Lung microvascular endothelial cell (primary cell): ENCODE data around the gene ETV3L. TPM values are rescaled to one million over a fixed set of nuclear protein-coding genes. Genes with fewer than 3 reads are reported as not detected.
"Not testable (repeated sequence)": the region's sequence is repeated elsewhere in the genome, so short reads cannot be mapped to it uniquely, and the experiment has no call there.

Source experiments
- DNase-seq, 2 donors: peaks; one replicate each; pipeline versions ENCODE4 v3.0.0 to v3.0.0-alpha.2; 2010; ENCODE audit warnings: low read depth in 2 of 2
- total RNA-seq: library from RNA; depleted of rRNA; stranded (reverse); fragments of >200 nt; gene quantifications from 2 replicates; pipeline ENCODE4 v1.2.1, GENCODE V29; 2014

The ETV3L gene
- total RNA-seq, 1 donor from 2014 or later: not detected

- no peak for DNase-seq
These were observed 22.2 kb downstream of the ETV3L start for GRCh38 chr1:157077394-157077793.

GRCh38 chr1:157073944-157074685, 25.5 kb downstream of the ETV3L start:
- peak; percentile 81 to 83 for DNase-seq

- DNase-seq: no peak
These were observed 30.0 kb downstream of the ETV3L start for GRCh38 chr1:157069601-157070000.

GRCh38 chr1:157059241-157059640, 40.4 kb downstream of the ETV3L start:
- not testable (repeated sequence) for DNase-seq

GRCh38 chr1:157056269-157056668, 43.3 kb downstream of the ETV3L start:
- no peak for DNase-seq

- not testable (repeated sequence) for DNase-seq
These were observed 43.9 kb downstream of the ETV3L start for GRCh38 chr1:157055729-157056128.

GRCh38 chr1:157050836-157051235, 48.8 kb downstream of the ETV3L start:
- no peak for DNase-seq

- DNase-seq: no peak
These were observed 52.6 kb downstream of the ETV3L start for GRCh38 chr1:157047062-157047410.

GRCh38 chr1:157045250-157046218, 54.1 kb downstream of the ETV3L start, which contains the start of gene ARHGEF11:
ARHGEF11 (minus strand) TSS chr1:157045742; CDS start chr1:157044330, 1,412 bp downstream.
- DNase-seq: peak; percentile 78 to 90

- DNase-seq: no peak
These were observed 55.3 kb downstream of the ETV3L start for GRCh38 chr1:157044326-157044725.

- DNase-seq: no peak
These were observed 55.9 kb downstream of the ETV3L start for GRCh38 chr1:157043685-157044084.

GRCh38 chr1:157042846-157043245, 56.8 kb downstream of the ETV3L start:
- no peak for DNase-seq

Other genes with a start within 250 kb of the ETV3L start
- not detected in 2 replicates for gene INSRR, start 240.7 kb downstream of the ETV3L start, total RNA-seq
- not detected in 2 replicates for gene NTRK1, start 238.9 kb downstream of the ETV3L start, total RNA-seq
- gene PEAR1, start 206.1 kb downstream of the ETV3L start, total RNA-seq: 10.2 and 16.3 TPM in 2 replicates
- gene LRRC71, start 179.2 kb downstream of the ETV3L start, total RNA-seq: under 0.01 TPM in 2 replicates
- gene ARHGEF11, start 54.1 kb downstream of the ETV3L start, total RNA-seq: 16.8 and 21.0 TPM in 2 replicates
- 10.2 and 15.1 TPM in 2 replicates for gene ETV3, start 38.6 kb upstream of the ETV3L start, total RNA-seq